Ishikawa (cell line): ENCODE results near the gene FAM221A.

ENCODE experiments used
- CEBPB ChIP-seq: IDR thresholded peaks from 2 replicates; pipeline ENCODE4 v1.6.1; 2012
- CREB1 ChIP-seq: IDR thresholded peaks from 2 replicates; pipeline ENCODE4 v1.6.1; 2012; ENCODE audit warnings: low read depth
- EGR1 ChIP-seq: IDR thresholded peaks from 2 replicates; pipeline ENCODE4 v1.6.1; 2012
- EP300 ChIP-seq: IDR thresholded peaks from 2 replicates; pipeline ENCODE4 v1.6.1; 2012; ENCODE audit warnings: borderline replicate concordance
- FOXM1 ChIP-seq: IDR thresholded peaks from 2 replicates; pipeline ENCODE4 v1.6.1; 2012; ENCODE audit warnings: low read depth, borderline replicate concordance
- NFIC ChIP-seq: IDR thresholded peaks from 2 replicates; pipeline ENCODE4 v1.6.1; 2012
- RAD21 ChIP-seq: IDR thresholded peaks from 2 replicates; pipeline ENCODE4 v1.6.1; 2012; ENCODE audit warnings: low read depth
- TAF1 ChIP-seq: IDR thresholded peaks from 2 replicates; pipeline ENCODE4 v1.6.1; 2012; ENCODE audit warnings: low read depth, mild to moderate bottlenecking
- TCF12 ChIP-seq: IDR thresholded peaks from 2 replicates; pipeline ENCODE4 v1.6.1; 2012; ENCODE audit warnings: low read depth
- TEAD4 ChIP-seq: IDR thresholded peaks from 2 replicates; pipeline ENCODE4 v1.6.1; 2012
- YY1 ChIP-seq: IDR thresholded peaks from 2 replicates; pipeline ENCODE4 v1.6.1; 2012; ENCODE audit warnings: low read depth
- ZBTB7A ChIP-seq: IDR thresholded peaks from 2 replicates; pipeline ENCODE4 v1.6.1; 2012; ENCODE audit warnings: low read depth
- TF ChIP-seq, protein P1 (sequence below): IDR thresholded peaks from 2 replicates; pipeline ENCODE4 v1.6.1; 2012
- TF ChIP-seq, protein P2 (sequence below): IDR thresholded peaks from 2 replicates; pipeline ENCODE4 v1.6.1; 2012
- TF ChIP-seq, protein P3 (sequence below): IDR thresholded peaks from 2 replicates; pipeline ENCODE4 v1.6.1; 2012; ENCODE audit warnings: low read depth, mild to moderate bottlenecking

Gene FAM221A

DNA sequence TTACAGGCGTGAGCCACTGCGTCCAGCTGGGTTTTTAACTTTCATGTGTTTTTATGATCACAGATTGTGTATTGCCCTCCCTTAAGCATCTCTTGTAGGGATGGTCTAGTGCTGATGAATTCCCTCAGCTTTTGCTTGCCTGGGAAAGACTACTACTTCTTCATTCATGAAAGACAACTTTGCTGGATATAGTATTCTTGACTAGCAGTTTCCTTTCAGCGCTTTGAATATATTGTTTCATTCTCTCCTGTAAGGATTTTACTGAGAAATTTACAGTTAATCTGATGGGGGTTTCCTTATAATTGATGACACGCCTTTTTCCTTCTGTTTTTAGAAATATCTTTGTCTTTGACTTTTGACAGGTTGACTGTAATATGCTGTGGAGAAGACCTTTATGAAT lies 63.2 kb downstream of the FAM221A start:
- no peak for TF ChIP-seq ZBTB7A
- no peak for TF ChIP-seq CEBPB
- TF ChIP-seq, protein P1, sequence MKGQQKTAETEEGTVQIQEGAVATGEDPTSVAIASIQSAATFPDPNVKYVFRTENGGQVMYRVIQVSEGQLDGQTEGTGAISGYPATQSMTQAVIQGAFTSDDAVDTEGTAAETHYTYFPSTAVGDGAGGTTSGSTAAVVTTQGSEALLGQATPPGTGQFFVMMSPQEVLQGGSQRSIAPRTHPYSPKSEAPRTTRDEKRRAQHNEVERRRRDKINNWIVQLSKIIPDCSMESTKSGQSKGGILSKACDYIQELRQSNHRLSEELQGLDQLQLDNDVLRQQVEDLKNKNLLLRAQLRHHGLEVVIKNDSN = no peak
- TF ChIP-seq YY1 = no peak
- TF ChIP-seq NFIC = no peak
- TF ChIP-seq FOXM1 = no peak
- TF ChIP-seq TAF1 = no peak
- TF ChIP-seq TEAD4 = no peak
- no peak for TF ChIP-seq CREB1
- TF ChIP-seq, protein P2, sequence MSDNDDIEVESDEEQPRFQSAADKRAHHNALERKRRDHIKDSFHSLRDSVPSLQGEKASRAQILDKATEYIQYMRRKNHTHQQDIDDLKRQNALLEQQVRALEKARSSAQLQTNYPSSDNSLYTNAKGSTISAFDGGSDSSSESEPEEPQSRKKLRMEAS = no peak
- no peak for TF ChIP-seq EGR1
- no peak for TF ChIP-seq RAD21
- TF ChIP-seq EP300 = no peak
- TF ChIP-seq, protein P3, sequence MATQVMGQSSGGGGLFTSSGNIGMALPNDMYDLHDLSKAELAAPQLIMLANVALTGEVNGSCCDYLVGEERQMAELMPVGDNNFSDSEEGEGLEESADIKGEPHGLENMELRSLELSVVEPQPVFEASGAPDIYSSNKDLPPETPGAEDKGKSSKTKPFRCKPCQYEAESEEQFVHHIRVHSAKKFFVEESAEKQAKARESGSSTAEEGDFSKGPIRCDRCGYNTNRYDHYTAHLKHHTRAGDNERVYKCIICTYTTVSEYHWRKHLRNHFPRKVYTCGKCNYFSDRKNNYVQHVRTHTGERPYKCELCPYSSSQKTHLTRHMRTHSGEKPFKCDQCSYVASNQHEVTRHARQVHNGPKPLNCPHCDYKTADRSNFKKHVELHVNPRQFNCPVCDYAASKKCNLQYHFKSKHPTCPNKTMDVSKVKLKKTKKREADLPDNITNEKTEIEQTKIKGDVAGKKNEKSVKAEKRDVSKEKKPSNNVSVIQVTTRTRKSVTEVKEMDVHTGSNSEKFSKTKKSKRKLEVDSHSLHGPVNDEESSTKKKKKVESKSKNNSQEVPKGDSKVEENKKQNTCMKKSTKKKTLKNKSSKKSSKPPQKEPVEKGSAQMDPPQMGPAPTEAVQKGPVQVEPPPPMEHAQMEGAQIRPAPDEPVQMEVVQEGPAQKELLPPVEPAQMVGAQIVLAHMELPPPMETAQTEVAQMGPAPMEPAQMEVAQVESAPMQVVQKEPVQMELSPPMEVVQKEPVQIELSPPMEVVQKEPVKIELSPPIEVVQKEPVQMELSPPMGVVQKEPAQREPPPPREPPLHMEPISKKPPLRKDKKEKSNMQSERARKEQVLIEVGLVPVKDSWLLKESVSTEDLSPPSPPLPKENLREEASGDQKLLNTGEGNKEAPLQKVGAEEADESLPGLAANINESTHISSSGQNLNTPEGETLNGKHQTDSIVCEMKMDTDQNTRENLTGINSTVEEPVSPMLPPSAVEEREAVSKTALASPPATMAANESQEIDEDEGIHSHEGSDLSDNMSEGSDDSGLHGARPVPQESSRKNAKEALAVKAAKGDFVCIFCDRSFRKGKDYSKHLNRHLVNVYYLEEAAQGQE = no peak
- no peak for TF ChIP-seq TCF12

DNA sequence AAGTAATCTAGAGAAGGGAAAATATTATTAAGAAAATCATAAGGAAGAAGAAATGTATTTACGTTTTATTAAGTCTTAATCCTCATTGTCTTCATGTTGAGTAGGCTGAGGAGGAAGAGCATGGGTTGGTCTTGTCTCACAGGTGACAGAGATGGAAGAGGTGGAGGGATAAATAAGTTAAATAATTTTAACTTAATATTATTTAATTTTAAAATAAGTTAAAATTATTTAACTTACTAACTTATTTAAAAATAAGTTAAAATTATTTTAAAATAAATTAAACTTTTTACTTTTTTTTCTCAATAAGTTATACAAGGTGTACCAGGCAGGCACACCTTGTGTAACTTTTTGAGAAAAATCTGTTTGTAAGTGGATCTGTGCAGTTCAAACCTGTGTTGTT lies 66.6 kb downstream of the FAM221A start:
- TF ChIP-seq YY1 (no peak), TEAD4 (no peak), EP300 (no peak), FOXM1 (no peak), EGR1 (no peak), ZBTB7A (no peak), CEBPB (no peak), TAF1 (no peak), NFIC (no peak), CREB1 (no peak), TCF12 (no peak)
- TF ChIP-seq, protein P1 = no peak
- TF ChIP-seq, protein P3 = no peak
- TF ChIP-seq, protein P2 = no peak

DNA sequence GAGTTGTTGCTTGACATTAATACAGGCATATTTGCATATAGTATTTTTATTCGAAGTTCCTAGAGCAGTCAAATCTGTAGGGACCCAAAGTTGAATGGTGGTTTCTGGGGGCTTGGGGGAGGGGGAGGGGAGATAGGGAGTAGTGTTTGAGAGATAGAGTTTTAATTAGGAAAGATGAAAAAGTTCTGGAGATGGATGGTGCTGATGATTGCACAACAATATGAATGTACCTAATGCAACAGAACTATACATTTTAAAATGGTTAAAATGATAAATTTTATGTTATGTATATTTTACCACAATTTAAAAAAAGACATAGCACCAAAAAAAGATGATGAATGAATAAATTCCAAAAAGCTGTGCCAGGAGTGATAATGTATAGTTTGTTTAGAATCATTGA lies 71.9 kb downstream of the FAM221A start:
- TF ChIP-seq NFIC = no peak
